IPS-20b (cell line): ENCODE measurements around the gene GBF1.
"Not testable (repeated sequence)": the region's sequence is repeated elsewhere in the genome, so short reads cannot be mapped to it uniquely, and the experiment has no call there.

ENCODE experiments used
- H3K27ac ChIP-seq: one replicate; pipeline ENCODE4 v1.5.1; 2013; ENCODE audit warnings: low read length
- H3K27me3 ChIP-seq: 2 replicates; pipeline ENCODE4 v1.6.1; 2013; ENCODE audit warnings: mild to moderate bottlenecking, low read length, inconsistent platforms; ENCODE audit not compliant: insufficient read depth
- H3K36me3 ChIP-seq: 2 replicates; pipeline ENCODE4 v1.6.1; 2013; ENCODE audit warnings: low read depth, mild to moderate bottlenecking, inconsistent platforms, low read length, moderate library complexity; ENCODE audit not compliant: insufficient read depth
- H3K4me1 ChIP-seq: 2 replicates; pipeline ENCODE4 v1.6.1; 2013; ENCODE audit warnings: mild to moderate bottlenecking, control low read depth, inconsistent platforms, low read length, moderate library complexity; ENCODE audit not compliant: insufficient read depth
- H3K4me3 ChIP-seq: 2 replicates; pipeline ENCODE4 v1.5.1; 2013; ENCODE audit warnings: mild to moderate bottlenecking, low read length, inconsistent platforms
- H3K9ac ChIP-seq: 2 replicates; pipeline ENCODE4 v1.6.1; 2013; ENCODE audit warnings: low read depth, mild to moderate bottlenecking, inconsistent platforms, low read length, moderate library complexity
- H3K9me3 ChIP-seq: 2 replicates; pipeline ENCODE4 v1.6.1; 2013; ENCODE audit warnings: mild to moderate bottlenecking, low read depth, low read length, inconsistent platforms; ENCODE audit not compliant: insufficient read depth

GBF1 gene

GRCh38 chr10:102308318-102308717 is 63.0 kb downstream of the GBF1 start:
- H3K36me3 ChIP-seq, H3K9ac ChIP-seq, H3K9me3 ChIP-seq, H3K27me3 ChIP-seq, H3K4me3 ChIP-seq, H3K4me1 ChIP-seq, H3K27ac ChIP-seq: not testable (repeated sequence)

GRCh38 chr10:102309236-102309635 is 63.9 kb downstream of the GBF1 start:
- H3K4me1 ChIP-seq = peaks cover 7% of the 10 kb centered on the region; the same call in 1 of the 2 replicates
- H3K27me3 ChIP-seq = no peaks in the 10 kb centered on the region
- H3K27ac ChIP-seq = no peak overlapping the region
- H3K9me3 ChIP-seq = no peaks in the 10 kb centered on the region
- H3K36me3 ChIP-seq = no peaks in the 10 kb centered on the region
- H3K4me3 ChIP-seq = no peak overlapping the region
- H3K9ac ChIP-seq = no peak overlapping the region

GRCh38 chr10:102309916-102310315 is 64.6 kb downstream of the GBF1 start:
- H3K9me3 ChIP-seq = no peaks in the 10 kb centered on the region
- no peak overlapping the region for H3K4me3 ChIP-seq
- no peak overlapping the region for H3K27ac ChIP-seq
- no peaks in the 10 kb centered on the region for H3K36me3 ChIP-seq
- H3K4me1 ChIP-seq = peaks cover 7% of the 10 kb centered on the region; the same call in 1 of the 2 replicates
- H3K27me3 ChIP-seq = no peaks in the 10 kb centered on the region
- H3K9ac ChIP-seq = no peak overlapping the region

- no peaks in the 10 kb centered on the region for H3K36me3 ChIP-seq
- no peak overlapping the region for H3K4me3 ChIP-seq
- H3K4me1 ChIP-seq = peaks cover 7% of the 10 kb centered on the region; the same call in 1 of the 2 replicates
- H3K27ac ChIP-seq = no peak overlapping the region
- H3K9ac ChIP-seq = no peak overlapping the region
- H3K27me3 ChIP-seq = no peaks in the 10 kb centered on the region
- no peaks in the 10 kb centered on the region for H3K9me3 ChIP-seq
These were observed 65.2 kb downstream of the GBF1 start for GRCh38 chr10:102310361-102311024.

- no peak overlapping the region for H3K4me3 ChIP-seq
- no peaks in the 10 kb centered on the region for H3K27me3 ChIP-seq
- H3K27ac ChIP-seq = no peak overlapping the region
- no peak overlapping the region for H3K9ac ChIP-seq
- H3K36me3 ChIP-seq = no peaks in the 10 kb centered on the region
- H3K4me1 ChIP-seq = peaks cover 7% of the 10 kb centered on the region; the same call in 1 of the 2 replicates
- H3K9me3 ChIP-seq = no peaks in the 10 kb centered on the region
These were observed 65.7 kb downstream of the GBF1 start for GRCh38 chr10:102311025-102311420.

- no peaks in the 10 kb centered on the region for H3K36me3 ChIP-seq
- H3K9me3 ChIP-seq = no peaks in the 10 kb centered on the region
- H3K27ac ChIP-seq = no peak overlapping the region
- H3K9ac ChIP-seq = no peak overlapping the region
- no peak overlapping the region for H3K4me3 ChIP-seq
- H3K4me1 ChIP-seq = peaks cover 7% of the 10 kb centered on the region; the same call in 1 of the 2 replicates
- H3K27me3 ChIP-seq = no peaks in the 10 kb centered on the region
These were observed 67.4 kb downstream of the GBF1 start for GRCh38 chr10:102312683-102313082.

GRCh38 chr10:102313221-102313896 is 68.0 kb downstream of the GBF1 start:
- Histone ChIP-seq H3K27ac (no peak overlapping the region), H3K27me3 (no peaks in the 10 kb centered on the region), H3K9me3 (no peaks in the 10 kb centered on the region), H3K4me3 (no peak overlapping the region), H3K36me3 (no peaks in the 10 kb centered on the region), H3K9ac (no peak overlapping the region), H3K4me1 (peaks cover 7% of the 10 kb centered on the region; the same call in 1 of the 2 replicates)

- no peaks in the 10 kb centered on the region for H3K9me3 ChIP-seq
- no peaks in the 10 kb centered on the region for H3K36me3 ChIP-seq
- no peaks in the 10 kb centered on the region for H3K27me3 ChIP-seq
- H3K4me3 ChIP-seq = no peak overlapping the region
- no peak overlapping the region for H3K9ac ChIP-seq
- no peak overlapping the region for H3K27ac ChIP-seq
- peaks cover 7% of the 10 kb centered on the region; the same call in 1 of the 2 replicates for H3K4me1 ChIP-seq
These were observed 69.5 kb downstream of the GBF1 start for GRCh38 chr10:102314801-102315200.

- Histone ChIP-seq H3K36me3 (no peaks in the 10 kb centered on the region), H3K4me1 (no peaks in the 10 kb centered on the region), H3K4me3 (no peak overlapping the region), H3K27ac (no peak overlapping the region), H3K9ac (no peak overlapping the region), H3K9me3 (no peaks in the 10 kb centered on the region), H3K27me3 (no peaks in the 10 kb centered on the region)
These were observed 71.1 kb downstream of the GBF1 start for GRCh38 chr10:102316421-102316820.

GRCh38 chr10:102322914-102323313 is 77.6 kb downstream of the GBF1 start:
- Histone ChIP-seq H3K9me3 (no peaks in the 10 kb centered on the region), H3K36me3 (no peaks in the 10 kb centered on the region), H3K4me3 (no peak overlapping the region), H3K27me3 (no peaks in the 10 kb centered on the region), H3K4me1 (peaks cover 5% of the 10 kb centered on the region; the same call in 1 of the 2 replicates), H3K9ac (no peak overlapping the region), H3K27ac (no peak overlapping the region)

- Histone ChIP-seq H3K9me3 (no peaks in the 10 kb centered on the region), H3K4me3 (no peak overlapping the region), H3K9ac (no peak overlapping the region), H3K27ac (no peak overlapping the region), H3K36me3 (no peaks in the 10 kb centered on the region), H3K27me3 (no peaks in the 10 kb centered on the region), H3K4me1 (peaks cover 5% of the 10 kb centered on the region; the same call in 1 of the 2 replicates)
These were observed 78.7 kb downstream of the GBF1 start for GRCh38 chr10:102324061-102324460.

- Histone ChIP-seq H3K27me3 (no peaks in the 10 kb centered on the region), H3K4me3 (no peak overlapping the region), H3K9me3 (no peaks in the 10 kb centered on the region), H3K4me1 (peaks cover 5% of the 10 kb centered on the region; the same call in 1 of the 2 replicates), H3K27ac (no peak overlapping the region), H3K36me3 (no peaks in the 10 kb centered on the region), H3K9ac (no peak overlapping the region)
These were observed 80.7 kb downstream of the GBF1 start for GRCh38 chr10:102326031-102326430.
